ENCODE data around the gene MXRA8.

The MXRA8 gene

DNA sequence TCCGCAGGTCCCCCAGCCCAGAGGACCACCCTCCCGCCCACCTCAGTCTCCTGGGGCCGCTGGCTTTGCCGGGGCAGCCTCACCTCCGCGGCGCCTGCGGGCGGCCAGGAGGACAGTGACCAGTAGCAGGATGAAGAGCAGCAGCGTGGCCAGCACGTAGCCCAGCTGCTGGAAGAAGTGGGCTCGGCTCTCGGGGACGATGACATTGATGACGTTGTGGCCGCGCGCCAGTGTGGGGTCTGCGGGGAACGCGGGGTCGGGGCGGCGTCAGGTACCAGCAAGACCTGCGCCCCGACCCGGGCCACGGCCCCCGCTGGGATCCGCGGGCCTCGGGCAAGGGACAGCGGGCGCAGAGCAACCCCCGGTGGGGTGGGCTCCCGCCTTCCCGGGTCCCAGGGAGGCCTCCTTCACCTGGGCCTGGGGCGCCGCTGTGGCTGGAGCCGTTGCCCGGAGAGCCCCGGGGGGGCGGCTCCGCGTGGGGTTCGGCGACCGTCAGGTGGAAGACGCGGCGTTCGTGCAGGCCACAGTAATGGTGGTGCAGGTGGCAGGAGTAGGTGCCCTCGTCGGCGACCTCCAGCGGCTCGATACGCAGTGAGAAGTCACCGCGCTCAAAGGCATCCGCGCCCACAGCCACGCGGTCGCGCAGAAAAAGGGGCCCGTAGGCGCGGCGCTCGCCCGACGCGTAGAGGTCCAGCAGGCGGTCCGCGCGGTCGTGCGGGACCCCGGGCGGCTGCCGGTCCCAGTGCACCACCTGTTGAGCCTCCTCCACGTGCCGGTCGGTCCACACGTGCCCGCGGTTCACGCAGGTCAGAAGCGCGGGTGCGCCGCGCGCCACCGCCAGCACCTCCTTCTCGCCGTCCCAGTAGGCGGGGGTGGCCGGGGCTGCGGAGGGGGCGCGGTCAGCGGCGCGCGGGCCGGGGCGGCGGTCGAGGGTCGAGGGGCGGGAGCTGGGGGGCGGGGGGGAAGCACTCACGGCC is 3.8 kb downstream of the MXRA8 start:
- no peaks in the 10 kb centered on the region for H3K36me3 Mint-ChIP-seq (ENCODE audit: low read depth)
- no peak overlapping the region for H3K4me3 Mint-ChIP-seq
- H3K9me3 Mint-ChIP-seq: no peaks in the 10 kb centered on the region
- no peak overlapping the region for H3K27ac Mint-ChIP-seq
- intact Hi-C loops (cut with micrococcal nuclease): no loop called here
- peaks cover 26% of the 10 kb centered on the region for H3K4me1 Mint-ChIP-seq (ENCODE audit: low read depth)
- H3K27me3 Mint-ChIP-seq: peaks cover 75% of the 10 kb centered on the region

DNA sequence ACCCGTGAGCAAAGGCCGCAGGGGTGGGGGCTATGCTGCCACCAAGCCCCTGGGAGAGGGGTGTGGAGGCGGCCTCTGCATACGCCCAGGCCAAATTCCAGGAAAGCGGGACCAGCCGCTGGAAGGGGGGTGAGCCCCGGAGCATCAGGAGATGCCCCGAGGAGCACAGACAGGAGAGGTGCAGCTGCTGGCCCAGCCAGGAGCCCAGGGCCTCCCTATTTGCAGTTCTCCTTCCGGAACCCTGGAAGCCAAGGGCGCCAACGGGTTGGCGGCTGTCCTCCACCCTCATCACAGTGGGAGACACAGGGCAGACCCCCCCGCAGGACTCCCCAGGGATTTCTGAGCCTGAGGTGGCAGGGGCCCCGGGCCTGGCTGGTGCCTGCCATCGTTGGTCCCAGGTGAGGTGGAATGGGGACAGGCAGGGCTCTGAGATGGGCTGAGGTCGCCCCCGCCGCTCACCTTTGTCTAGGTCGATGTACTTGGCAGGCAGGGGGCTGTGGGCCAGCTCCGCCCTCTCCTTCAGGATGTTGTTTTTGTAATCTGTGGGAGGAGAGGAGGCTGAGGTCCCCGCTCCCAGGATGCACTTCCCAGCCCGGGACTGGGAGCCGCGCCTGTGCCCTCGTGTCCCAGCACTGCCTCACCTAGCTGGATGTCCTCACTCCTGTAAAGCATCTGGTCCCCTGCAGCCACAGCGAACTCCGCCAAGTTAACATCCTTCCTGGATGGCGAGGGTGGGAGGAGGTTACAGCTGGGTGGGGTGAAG is 4.8 kb downstream of the MXRA8 start:
- Mint-ChIP-seq H3K36me3 (ENCODE audit: low read depth) (no peaks in the 10 kb centered on the region), H3K4me1 (ENCODE audit: low read depth) (peaks cover 22% of the 10 kb centered on the region), H3K4me3 (no peak overlapping the region), H3K27me3 (peaks cover 66% of the 10 kb centered on the region), H3K9me3 (no peaks in the 10 kb centered on the region), H3K27ac (no peak overlapping the region)
- intact Hi-C loops (cut with micrococcal nuclease): no loop called here

DNA sequence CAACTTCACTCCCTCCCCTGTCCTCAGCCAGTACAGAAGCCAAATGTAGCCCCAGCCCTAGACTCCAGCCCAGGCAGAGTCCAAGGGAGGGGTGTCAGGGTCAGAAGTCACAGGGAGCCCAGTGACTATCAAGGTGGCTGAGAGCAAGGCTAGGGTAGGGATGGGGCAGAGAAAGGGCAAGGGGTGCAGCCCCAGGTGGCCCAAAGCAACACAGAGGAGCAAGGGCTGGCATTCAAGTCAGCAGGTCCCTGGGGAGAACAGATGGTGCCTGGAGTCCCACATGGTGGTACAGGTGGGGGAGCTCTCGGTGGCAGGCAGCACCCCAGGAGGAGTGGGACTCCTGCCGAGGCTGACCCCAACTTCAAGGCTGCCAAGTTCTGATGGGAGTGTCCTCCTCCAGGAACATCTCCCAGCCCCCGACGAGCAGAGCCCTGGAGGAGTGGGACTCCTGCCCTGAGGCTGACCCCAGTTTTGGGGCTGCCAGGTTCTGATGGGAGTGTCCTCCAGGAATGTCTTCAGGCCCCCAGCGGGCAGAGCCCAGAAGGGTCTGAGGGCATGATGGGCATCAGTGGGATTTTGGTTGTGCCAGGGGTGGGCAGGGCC is 5.5 kb downstream of the MXRA8 start:
- Mint-ChIP-seq H3K27me3 (peaks cover 59% of the 10 kb centered on the region), H3K4me1 (ENCODE audit: low read depth) (peaks cover 21% of the 10 kb centered on the region), H3K27ac (no peak overlapping the region), H3K9me3 (no peaks in the 10 kb centered on the region), H3K36me3 (ENCODE audit: low read depth) (peaks cover 4% of the 10 kb centered on the region), H3K4me3 (no peak overlapping the region)
- intact Hi-C loops (cut with micrococcal nuclease): no loop called here

DNA sequence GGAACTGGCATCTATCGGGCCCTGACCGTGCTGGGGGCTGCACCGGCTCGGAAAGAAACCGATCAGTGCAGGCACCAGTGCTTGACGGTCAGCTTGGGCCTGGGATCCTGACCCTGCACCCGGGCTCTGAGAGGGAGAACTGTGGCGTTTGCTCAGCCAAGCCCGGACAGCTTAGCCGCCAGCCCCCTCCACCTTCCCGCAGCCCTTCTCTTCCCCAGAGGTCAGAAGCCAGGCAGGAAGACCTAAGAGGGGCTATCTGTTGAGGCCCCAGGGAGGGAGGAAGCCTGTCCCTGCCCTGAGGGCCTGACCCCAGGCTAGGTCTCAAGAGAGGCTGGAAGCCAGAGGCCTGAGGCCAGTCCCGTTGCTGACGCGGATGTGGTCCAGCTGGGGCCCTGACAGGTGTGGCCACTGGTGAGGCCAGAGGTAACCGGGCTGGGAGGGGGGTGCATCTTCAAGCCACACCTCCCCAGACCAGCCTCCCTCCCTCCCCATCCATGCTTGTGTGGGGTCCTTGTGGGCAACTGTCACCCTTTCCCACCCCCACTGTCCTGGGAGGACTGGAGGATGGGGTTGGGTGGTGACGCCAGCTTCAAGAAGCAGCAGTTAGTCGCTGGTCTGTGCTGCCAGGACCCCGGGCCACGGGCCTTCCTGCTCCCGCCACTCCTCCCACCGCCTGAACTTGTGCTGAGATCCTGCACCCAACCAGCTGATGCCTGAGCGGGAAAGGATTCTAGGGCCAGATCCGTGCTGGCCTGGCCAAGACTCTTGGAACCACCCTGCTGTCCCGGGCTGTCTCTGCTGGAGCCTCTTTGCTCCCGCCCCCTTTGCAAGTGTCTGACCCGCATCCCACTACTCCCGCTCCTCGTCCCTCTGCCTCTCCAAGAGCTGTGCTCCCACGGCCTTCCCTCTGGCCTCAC is 6.6 kb downstream of the MXRA8 start:
- H3K27me3 Mint-ChIP-seq: peaks cover 47% of the 10 kb centered on the region
- intact Hi-C loops (cut with micrococcal nuclease): no loop called here
- no peaks in the 10 kb centered on the region for H3K9me3 Mint-ChIP-seq
- peak overlapping the region; percentile 37 for H3K4me3 Mint-ChIP-seq
- peaks cover 4% of the 10 kb centered on the region for H3K36me3 Mint-ChIP-seq (ENCODE audit: low read depth)
- H3K27ac Mint-ChIP-seq: no peak overlapping the region
- peaks cover 32% of the 10 kb centered on the region for H3K4me1 Mint-ChIP-seq (ENCODE audit: low read depth)

DNA sequence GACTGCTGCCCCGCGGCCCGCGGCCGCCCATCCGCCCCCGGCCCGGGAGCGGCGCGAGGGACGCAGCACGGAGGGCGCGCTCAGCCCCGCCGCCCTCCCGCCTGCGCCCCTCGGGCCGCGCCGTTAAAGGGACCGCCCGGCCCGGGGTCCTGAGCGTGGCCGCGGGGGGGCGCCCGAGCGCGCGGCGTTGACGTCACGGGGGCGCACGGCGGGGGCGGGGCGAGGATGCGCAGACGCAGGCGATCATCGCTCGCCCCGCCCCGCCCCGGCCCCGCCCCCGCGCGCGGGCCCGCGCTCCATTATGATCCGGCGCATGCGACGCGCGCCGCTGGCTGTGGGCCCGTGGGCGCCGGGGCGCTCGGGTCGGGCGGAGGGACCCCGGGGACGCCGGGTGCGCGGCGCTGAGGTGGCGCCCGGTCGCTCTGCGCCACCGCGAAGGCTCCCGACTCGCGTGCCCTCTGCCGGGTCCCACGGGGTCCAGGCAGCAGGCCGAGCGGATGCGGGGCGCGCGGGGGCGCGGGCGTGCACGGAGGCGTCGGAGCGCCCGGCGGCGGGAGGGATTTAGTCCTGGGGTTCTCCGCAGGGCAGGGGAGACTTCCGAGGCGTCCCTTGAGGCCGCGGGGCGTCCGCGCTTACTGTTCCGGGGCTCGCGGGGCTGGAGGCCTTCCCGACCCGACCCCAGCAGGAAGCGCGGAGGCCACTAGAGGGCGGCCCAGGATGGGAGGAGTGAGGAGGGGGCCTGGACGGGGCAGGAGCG is 8.9 kb downstream of the MXRA8 start, which contains the start of gene DVL1:
DVL1 (minus strand) TSS at position 163 of the 757 bp plus-strand sequence. CDS start 353 bp downstream, outside the sequence.
- intact Hi-C loops (cut with micrococcal nuclease): no loop called here
- peaks cover 55% of the 10 kb centered on the region for H3K4me1 Mint-ChIP-seq (ENCODE audit: low read depth)
- peak within 1 kb of the TSS; percentile 82 for H3K4me3 Mint-ChIP-seq
- H3K36me3 Mint-ChIP-seq (ENCODE audit: low read depth): peaks cover 4% of the 10 kb centered on the region
- H3K27me3 Mint-ChIP-seq: peaks cover 32% of the 10 kb centered on the region
- H3K9me3 Mint-ChIP-seq: no peaks in the 10 kb centered on the region
- H3K27ac Mint-ChIP-seq: peak within 1 kb of the TSS; percentile 66

DNA sequence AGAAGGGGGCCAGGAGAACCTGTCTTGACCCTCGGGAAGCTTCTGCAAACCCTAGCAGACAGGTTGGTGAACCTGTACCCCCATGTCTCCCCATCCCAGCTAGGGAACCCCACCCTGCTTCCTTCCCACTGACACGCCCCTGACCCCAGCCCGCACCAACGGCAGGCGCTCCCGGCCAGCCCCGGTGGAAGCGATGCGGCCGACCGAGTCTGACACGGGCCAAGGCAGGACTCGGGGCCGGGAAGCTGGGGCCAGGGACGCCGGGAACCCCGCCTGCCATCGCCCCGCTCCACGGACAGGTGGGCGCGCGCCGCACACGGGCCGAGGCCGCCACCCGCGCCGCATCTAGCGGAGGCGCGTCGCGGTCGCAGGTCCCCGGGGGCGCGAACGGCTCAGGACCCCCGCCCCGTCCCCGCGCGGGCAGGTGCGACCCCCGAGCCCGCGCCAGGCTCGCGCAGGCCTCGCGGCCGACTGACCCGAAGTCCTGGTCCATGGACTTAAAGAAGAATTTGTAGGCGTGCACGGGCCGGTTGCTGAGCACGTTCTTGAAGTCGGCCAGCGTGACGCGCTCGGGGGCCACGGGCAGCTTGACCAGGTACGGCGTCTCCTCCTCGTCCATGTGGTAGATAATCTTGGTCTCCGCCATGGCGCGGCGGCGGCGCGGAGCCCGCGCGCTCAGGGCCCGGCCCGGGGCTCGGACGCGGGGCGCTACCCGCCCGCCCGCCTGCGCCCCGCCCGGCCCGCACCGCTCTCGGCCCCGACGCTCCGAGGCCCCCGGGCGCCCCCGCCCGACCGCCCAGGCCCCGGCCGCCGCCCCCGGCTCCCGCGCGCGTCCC is 9.7 kb downstream of the MXRA8 start:
- Mint-ChIP-seq H3K27me3 (peaks cover 24% of the 10 kb centered on the region), H3K4me3 (peak overlapping the region; percentile 82), H3K9me3 (no peaks in the 10 kb centered on the region), H3K36me3 (ENCODE audit: low read depth) (peaks cover 4% of the 10 kb centered on the region), H3K4me1 (ENCODE audit: low read depth) (peaks cover 56% of the 10 kb centered on the region), H3K27ac (peak overlapping the region; percentile 66)
- intact Hi-C loops (cut with micrococcal nuclease): no loop called here

DNA sequence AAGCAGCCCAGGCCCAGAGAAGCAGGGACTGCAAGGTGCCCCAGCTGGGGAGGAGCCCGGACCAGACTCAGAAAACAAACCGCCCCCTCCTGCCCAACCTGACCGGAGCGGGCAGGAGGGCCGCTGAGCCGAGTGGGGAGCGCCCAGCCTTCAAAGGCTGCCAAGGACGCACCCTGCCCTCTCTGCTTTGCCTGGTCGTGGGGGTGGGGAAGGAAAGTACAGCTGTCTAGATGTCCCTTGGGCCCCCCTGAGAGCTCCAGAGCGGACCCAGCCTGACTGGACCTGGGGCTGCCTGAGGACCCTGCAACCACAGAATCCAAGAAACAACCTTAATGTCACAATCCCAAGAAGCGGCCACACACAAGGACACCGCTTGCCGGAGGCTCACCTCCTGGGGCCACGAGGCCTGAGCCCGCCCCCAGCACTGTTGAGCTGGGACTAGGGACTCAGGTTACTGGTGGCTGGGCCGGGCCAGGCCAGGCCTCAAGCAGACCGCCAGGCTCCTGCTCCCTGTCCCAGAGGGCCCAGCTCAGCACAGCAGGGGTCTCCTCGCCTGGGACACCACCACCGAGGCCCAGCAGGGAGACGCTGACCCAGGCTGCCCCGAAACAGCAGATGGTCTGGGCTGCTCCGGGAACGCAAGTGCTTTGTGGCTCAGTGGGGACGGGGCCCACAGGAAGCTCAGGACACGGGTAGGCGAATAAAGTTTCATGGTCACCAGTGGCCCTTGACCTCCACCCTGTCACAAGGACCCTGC is 10.5 kb downstream of the MXRA8 start:
- Mint-ChIP-seq H3K27me3 (peaks cover 16% of the 10 kb centered on the region), H3K27ac (peak overlapping the region; percentile 66), H3K4me3 (peak overlapping the region; percentile 82), H3K9me3 (no peaks in the 10 kb centered on the region), H3K4me1 (ENCODE audit: low read depth) (peaks cover 60% of the 10 kb centered on the region), H3K36me3 (ENCODE audit: low read depth) (peaks cover 4% of the 10 kb centered on the region)
- intact Hi-C loops (cut with micrococcal nuclease): no loop called here

DNA sequence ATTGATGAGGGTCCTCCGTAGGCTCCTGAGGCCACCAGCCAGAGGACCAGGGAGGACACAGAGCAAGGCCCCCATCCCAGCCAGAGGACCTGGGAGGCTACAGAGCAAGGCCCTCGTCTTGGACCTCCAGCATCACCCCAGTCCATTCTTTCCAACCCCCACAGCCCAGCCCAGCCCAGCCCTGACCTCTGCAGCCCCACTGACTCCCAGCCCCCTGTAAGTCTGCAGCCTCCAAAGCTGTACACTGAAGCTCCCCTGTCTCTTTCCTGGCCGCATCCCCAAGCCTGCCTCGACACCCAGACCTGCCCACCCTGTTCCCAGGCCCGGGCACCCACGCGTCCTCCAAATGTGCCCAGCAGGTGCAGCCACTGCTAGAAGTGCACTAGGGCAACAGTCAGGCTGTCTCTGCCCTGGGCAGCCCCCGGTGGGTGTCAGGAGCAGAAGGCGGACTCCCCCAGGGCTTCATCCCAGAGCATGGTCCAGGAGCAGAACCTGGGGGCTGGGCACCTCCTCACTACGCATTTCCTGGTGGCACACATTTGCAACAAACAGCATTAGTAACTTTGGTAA is 11.2 kb downstream of the MXRA8 start:
- Mint-ChIP-seq H3K4me1 (ENCODE audit: low read depth) (peaks cover 58% of the 10 kb centered on the region), H3K4me3 (no peak overlapping the region), H3K9me3 (no peaks in the 10 kb centered on the region), H3K27ac (peak overlapping the region; percentile 66), H3K27me3 (peaks cover 9% of the 10 kb centered on the region), H3K36me3 (ENCODE audit: low read depth) (peaks cover 4% of the 10 kb centered on the region)
- intact Hi-C loops (cut with micrococcal nuclease): no loop called here

DNA sequence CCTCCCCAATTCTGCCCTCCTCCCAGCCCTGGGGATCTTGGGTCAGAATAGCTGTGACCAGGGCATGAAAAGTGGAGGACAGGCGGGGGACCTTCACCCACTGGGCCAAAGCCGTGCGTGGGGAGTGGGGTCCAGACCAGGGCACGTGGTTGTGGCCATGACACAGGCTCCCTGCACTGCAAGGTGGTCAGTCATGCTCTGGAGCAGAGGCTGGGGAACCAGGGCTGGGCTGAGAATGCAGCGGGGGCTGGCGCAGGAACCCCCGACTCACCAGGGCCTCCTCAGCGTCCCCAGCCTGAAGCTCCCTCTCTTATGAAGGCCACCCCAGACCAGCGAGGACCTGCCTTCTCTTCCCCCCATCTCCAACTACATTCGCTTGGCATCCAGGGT is 11.9 kb downstream of the MXRA8 start:
- no peaks in the 10 kb centered on the region for H3K9me3 Mint-ChIP-seq
- H3K4me1 Mint-ChIP-seq (ENCODE audit: low read depth): peaks cover 53% of the 10 kb centered on the region
- H3K27ac Mint-ChIP-seq: peak overlapping the region; percentile 6
- intact Hi-C loops (cut with micrococcal nuclease): no loop called here
- H3K4me3 Mint-ChIP-seq: no peak overlapping the region
- peaks cover 2% of the 10 kb centered on the region for H3K27me3 Mint-ChIP-seq
- peaks cover 9% of the 10 kb centered on the region for H3K36me3 Mint-ChIP-seq (ENCODE audit: low read depth)

DNA sequence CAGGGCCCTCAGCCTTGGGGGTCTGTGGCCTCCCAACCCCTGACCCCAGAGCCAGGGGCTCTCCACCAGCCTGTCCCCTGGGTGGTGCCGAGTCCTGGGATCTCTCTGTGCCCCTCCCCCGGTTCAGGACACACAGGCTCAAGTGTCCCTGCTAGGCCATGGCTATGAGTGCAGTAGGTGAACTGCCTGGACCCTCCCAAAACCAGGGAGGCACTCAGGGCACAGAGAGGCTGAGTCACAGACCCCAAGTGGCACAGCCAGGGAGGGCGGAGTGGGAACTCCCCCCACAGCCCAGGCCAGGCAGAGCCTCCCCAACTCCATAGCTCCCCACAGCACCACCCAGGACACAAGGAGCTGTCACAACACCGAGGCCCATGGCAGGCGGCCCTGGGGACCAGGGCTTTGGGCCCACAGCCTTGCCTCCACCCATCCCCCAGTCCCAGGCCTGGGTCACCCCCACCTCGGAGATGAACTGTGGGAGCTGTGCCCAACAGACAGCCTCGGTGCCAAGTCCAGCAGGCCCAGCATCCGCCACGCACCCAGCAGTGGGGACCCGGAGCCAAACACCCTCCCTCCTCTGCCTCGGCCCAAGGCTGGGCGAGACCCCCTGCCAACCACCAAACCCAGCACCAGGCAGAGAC is 12.4 kb downstream of the MXRA8 start:
- H3K9me3 Mint-ChIP-seq: no peaks in the 10 kb centered on the region
- intact Hi-C loops (cut with micrococcal nuclease): no loop called here
- H3K27me3 Mint-ChIP-seq: no peaks in the 10 kb centered on the region
- peaks cover 53% of the 10 kb centered on the region for H3K4me1 Mint-ChIP-seq (ENCODE audit: low read depth)
- H3K36me3 Mint-ChIP-seq (ENCODE audit: low read depth): peaks cover 14% of the 10 kb centered on the region
- H3K27ac Mint-ChIP-seq: peak overlapping the region; percentile 6
- no peak overlapping the region for H3K4me3 Mint-ChIP-seq

DNA sequence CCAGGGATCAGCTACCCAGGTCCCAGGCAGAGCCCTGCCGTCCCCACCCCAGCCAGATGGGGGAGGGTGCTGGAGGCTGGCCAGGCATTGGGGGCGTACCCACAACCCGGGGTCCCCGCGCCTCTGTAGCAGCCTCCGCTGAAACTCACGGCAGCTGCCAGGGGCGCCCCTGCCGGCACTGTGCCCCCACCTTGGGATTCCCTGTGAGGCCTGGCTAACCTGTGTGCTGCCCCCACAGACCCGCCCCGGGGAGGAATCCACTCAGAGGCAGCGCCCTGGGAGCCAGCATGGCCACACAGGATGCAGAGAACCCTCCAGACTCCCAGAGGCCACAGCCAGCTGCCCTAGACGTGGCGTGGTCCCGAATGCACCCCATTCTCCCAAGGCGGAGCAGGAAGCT is 13.0 kb downstream of the MXRA8 start:
- intact Hi-C loops (cut with micrococcal nuclease): no loop called here
- H3K27me3 Mint-ChIP-seq: no peaks in the 10 kb centered on the region
- no peak overlapping the region for H3K27ac Mint-ChIP-seq
- H3K9me3 Mint-ChIP-seq: no peaks in the 10 kb centered on the region
- H3K36me3 Mint-ChIP-seq (ENCODE audit: low read depth): peaks cover 20% of the 10 kb centered on the region
- H3K4me3 Mint-ChIP-seq: no peak overlapping the region
- peaks cover 53% of the 10 kb centered on the region for H3K4me1 Mint-ChIP-seq (ENCODE audit: low read depth)

Measured in dendritic cell treated with granulocyte-macrophage colony-stimulating factor and Interleukin-4, amounts not matched to agents 40 ng/mL and 50 ng/mL, for 4 days (primary cell).